Neural cell (in vitro differentiated cells): ENCODE data around the gene SLC29A4.
"Not testable (repeated sequence)": the region's sequence is repeated elsewhere in the genome, so short reads cannot be mapped to it uniquely, and the experiment has no call there.

Source experiments
- EZH2 ChIP-seq: fragments of 200-600, 300-800 bp; shearing (Covaris generic), sonication (generic); IDR thresholded peaks from 2 replicates; pipeline ENCODE4 v1.6.1; 2014; ENCODE audit warnings: antibody characterized with exemption, low read length, borderline replicate concordance, mild to moderate bottlenecking; ENCODE audit not compliant: insufficient read depth, poor library complexity, severe bottlenecking
- POLR2AphosphoS5 ChIP-seq: IDR thresholded peaks from 2 replicates; pipeline ENCODE4 v1.6.1; 2012
- RAD21 ChIP-seq: fragments of 450-650 bp; conservative IDR thresholded peaks from 2 replicates; pipeline ENCODE4 v1.6.1; 2014; ENCODE audit warnings: antibody characterized with exemption, mild to moderate bottlenecking, moderate library complexity
- TAF1 ChIP-seq: IDR thresholded peaks from 2 replicates; pipeline ENCODE4 v1.6.1; 2012; ENCODE audit warnings: low read depth
- TF ChIP-seq, protein P1 (sequence below): fragments of 450-650 bp; IDR thresholded peaks from 2 replicates; pipeline ENCODE4 v1.5.1; 2014; ENCODE audit warnings: antibody characterized with exemption, mild to moderate bottlenecking, moderate library complexity; ENCODE audit not compliant: poor library complexity, severe bottlenecking

DNA sequence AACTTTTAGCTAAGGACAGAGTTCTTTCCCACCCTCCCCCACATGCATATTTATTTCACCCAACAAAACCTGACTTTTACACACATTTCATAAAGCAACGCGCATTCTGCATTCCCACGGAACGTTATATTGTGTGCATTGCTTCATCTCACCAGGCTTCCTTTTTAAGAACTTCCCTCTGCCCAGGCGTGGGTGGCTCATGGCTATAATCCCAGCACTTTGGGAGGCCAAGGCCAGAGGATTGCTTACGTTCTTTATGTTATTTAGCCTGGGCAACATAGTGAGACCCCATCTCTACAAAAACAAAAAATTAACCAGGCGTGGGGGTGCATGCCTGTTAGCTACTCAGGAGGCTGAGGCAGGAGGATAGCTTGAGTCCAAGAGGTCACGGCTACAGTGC lies 14.9 kb upstream of the SLC29A4 start:
- TF ChIP-seq, protein P1, sequence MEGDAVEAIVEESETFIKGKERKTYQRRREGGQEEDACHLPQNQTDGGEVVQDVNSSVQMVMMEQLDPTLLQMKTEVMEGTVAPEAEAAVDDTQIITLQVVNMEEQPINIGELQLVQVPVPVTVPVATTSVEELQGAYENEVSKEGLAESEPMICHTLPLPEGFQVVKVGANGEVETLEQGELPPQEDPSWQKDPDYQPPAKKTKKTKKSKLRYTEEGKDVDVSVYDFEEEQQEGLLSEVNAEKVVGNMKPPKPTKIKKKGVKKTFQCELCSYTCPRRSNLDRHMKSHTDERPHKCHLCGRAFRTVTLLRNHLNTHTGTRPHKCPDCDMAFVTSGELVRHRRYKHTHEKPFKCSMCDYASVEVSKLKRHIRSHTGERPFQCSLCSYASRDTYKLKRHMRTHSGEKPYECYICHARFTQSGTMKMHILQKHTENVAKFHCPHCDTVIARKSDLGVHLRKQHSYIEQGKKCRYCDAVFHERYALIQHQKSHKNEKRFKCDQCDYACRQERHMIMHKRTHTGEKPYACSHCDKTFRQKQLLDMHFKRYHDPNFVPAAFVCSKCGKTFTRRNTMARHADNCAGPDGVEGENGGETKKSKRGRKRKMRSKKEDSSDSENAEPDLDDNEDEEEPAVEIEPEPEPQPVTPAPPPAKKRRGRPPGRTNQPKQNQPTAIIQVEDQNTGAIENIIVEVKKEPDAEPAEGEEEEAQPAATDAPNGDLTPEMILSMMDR = not testable (repeated sequence)
- TF ChIP-seq EZH2, RAD21, TAF1, POLR2AphosphoS5: not testable (repeated sequence)
